ENCODE data around the gene DNAH1.

The DNAH1 gene

DNA sequence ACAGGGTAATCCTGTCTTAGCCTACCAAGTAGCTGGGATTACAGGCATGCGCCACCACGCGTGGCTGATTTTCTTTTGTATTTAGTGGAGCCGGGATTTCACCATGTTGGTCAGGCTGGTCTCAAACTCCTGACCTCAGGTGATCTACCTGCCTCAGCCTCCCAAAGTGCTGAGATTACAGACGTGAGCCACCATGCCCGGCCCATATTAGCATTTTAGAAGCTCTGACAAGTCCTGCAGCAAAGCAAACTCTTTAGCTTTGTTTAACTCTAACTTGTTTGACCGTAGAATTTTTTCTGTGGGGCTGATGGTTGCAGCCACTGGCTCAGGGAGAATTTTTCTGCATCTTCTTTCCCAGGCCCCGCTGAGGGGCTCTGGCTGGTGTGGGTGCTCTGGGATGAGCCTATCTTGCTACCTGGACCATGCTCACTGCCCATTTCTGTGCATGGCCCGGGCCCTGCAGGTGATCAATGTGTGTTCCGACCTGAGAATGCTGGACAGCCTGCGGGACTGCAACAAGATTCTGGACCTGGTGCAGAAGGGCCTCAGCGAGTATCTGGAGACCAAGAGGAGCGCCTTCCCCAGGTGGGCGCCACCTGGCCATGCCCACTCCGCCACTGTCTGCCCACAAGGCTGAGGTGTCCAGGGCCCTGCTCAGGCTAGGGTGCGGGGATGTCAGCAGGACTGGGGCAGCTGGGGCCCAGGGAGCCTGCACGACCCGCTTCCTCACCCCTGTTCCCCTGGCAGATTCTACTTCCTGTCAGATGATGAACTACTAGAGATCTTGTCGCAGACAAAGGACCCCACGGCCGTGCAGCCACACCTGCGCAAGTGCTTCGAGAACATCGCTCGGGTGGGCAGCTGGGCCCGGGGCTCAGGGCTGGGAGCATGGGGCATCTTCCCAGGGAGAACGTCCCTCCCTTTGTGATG is 41.3 kb downstream of the DNAH1 start:
- no peak for TF ChIP-seq CTCF (IDR thresholded peaks at IDR 0.05; ENCODE audit: unreplicated experiment in 3 of 3)
- no peak overlapping the region for H3K27ac Mint-ChIP-seq
- H3K9me3 Mint-ChIP-seq: no peaks in the 10 kb centered on the region
- no peak overlapping the region for H3K4me3 Mint-ChIP-seq
- peaks cover 3% of the 10 kb centered on the region for H3K36me3 Mint-ChIP-seq (ENCODE audit: low read depth)
- H3K27me3 Mint-ChIP-seq (ENCODE audit: low read depth): no peaks in the 10 kb centered on the region
- H3K4me1 Mint-ChIP-seq: no peaks in the 10 kb centered on the region

DNA sequence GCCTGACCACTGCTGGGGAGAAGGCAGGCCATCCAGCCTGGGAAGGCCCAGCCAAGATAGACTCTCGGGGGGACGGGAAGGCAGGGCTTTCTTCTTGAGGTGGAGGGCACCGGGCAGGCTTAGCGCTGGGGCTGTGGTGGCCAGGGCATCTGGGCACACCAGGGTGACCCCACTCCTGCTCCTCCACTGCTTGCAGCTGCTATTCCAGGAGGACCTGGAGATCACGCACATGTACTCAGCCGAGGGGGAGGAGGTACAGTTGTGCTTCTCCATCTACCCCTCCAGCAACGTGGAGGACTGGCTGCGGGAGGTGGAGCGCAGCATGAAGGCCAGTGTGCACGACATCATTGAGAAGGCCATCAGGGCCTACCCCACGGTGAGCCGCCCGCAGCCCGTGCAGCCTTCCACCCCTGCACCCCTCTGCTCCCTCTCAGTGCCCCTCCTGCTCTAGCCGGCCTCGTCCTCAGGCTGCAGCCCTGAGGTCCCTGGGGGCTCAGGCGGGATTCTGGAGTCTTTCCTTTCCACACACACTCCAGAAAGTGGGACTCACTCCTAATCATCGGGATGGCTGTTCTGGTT is 42.3 kb downstream of the DNAH1 start:
- Mint-ChIP-seq H3K36me3 (ENCODE audit: low read depth) (peaks cover 3% of the 10 kb centered on the region), H3K27ac (no peak overlapping the region), H3K4me3 (no peak overlapping the region), H3K9me3 (no peaks in the 10 kb centered on the region), H3K27me3 (ENCODE audit: low read depth) (no peaks in the 10 kb centered on the region), H3K4me1 (no peaks in the 10 kb centered on the region)
- TF ChIP-seq CTCF (IDR thresholded peaks at IDR 0.05; ENCODE audit: unreplicated experiment in 3 of 3): no peak

DNA sequence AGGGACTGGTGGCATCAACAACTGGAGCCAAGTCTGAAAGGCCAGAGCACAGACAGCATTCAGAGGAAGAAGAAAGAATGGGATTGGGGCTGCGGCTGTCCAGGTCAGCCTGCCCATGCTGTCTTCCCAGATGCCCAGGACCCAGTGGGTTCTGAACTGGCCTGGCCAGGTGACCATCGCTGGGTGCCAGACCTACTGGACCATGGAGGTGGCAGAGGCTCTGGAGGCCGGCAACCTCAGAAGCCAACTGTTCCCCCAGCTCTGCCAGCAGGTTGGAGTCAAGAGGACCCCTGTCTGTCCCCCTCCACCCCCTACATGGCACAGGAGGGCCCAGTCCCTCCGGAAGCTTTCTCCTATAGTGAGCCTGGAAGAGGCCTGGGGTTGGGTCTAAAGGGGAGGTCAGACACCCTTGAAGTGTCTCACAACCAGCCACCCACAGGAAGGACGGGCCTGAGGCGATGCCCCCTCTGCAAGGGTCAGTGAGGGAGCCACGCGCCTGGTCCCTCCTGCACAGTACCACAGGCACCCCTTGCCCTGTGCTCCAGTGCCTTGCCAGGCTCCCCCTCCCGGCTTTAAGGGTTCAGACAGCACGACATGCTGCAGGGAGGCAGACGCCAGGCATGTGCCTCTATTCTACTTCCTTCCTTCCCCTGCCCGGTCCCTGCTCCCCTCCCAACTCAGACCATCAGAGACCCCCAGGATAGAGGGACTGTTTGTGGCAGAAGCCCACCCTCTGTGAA is 43.2 kb downstream of the DNAH1 start:
- H3K4me1 Mint-ChIP-seq: no peaks in the 10 kb centered on the region
- H3K27ac Mint-ChIP-seq: no peak overlapping the region

GRCh38 chr3:52361011-52361410 is 44.9 kb downstream of the DNAH1 start:
- TF ChIP-seq CTCF (IDR thresholded peaks at IDR 0.05; ENCODE audit: unreplicated experiment in 3 of 3): no peak
- H3K27me3 Mint-ChIP-seq (ENCODE audit: low read depth): no peaks in the 10 kb centered on the region
- H3K4me1 Mint-ChIP-seq: no peaks in the 10 kb centered on the region
- H3K36me3 Mint-ChIP-seq (ENCODE audit: low read depth): peaks cover 7% of the 10 kb centered on the region
- H3K27ac Mint-ChIP-seq: no peak overlapping the region
- no peaks in the 10 kb centered on the region for H3K9me3 Mint-ChIP-seq
- H3K4me3 Mint-ChIP-seq: no peak overlapping the region

More for the DNA sequence above, 43.2 kb downstream of the DNAH1 start:
- Mint-ChIP-seq H3K9me3 (no peaks in the 10 kb centered on the region), H3K4me3 (no peak overlapping the region), H3K36me3 (ENCODE audit: low read depth) (peaks cover 3% of the 10 kb centered on the region), H3K27me3 (ENCODE audit: low read depth) (no peaks in the 10 kb centered on the region)
- TF ChIP-seq CTCF (IDR thresholded peaks at IDR 0.05; ENCODE audit: unreplicated experiment in 3 of 3): no peak

- Mint-ChIP-seq H3K36me3 (ENCODE audit: low read depth) (peaks cover 7% of the 10 kb centered on the region), H3K4me1 (no peaks in the 10 kb centered on the region), H3K27ac (no peak overlapping the region), H3K4me3 (no peak overlapping the region), H3K27me3 (ENCODE audit: low read depth) (no peaks in the 10 kb centered on the region), H3K9me3 (no peaks in the 10 kb centered on the region)
- TF ChIP-seq CTCF (IDR thresholded peaks at IDR 0.05; ENCODE audit: unreplicated experiment in 3 of 3): no peak
These were observed 45.3 kb downstream of the DNAH1 start for GRCh38 chr3:52361454-52361853.

Measured in nephron (organoid).